Measurements from ENCODE around the gene OSBPL8. TPM values are rescaled to one million over a fixed set of nuclear protein-coding genes. Genes with fewer than 3 reads are reported as not detected.

Gene OSBPL8
- total RNA-seq, 4 donors from 2014 or later = 75.9 to 167 (median 108) TPM

DNA sequence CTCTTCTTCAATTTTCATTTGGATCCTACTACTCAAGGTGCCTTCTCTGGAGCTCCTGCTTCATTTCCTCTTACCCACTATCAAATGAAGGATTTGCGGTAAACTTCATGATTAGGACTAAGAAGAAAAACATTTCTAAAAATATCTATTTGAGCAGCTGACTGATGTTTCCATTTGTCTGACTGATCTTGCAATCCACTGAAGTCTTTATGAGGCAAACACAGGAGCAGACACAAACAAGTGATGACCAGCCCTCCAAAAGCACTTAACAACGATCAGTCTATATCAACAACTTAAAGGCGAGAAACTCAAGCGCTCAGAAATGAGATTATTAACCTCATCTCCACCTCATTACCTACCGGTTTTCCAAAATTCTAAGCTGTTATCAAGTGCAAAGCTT lies 26.2 kb downstream of the OSBPL8 start:
- no peak for TF ChIP-seq POLR2A (IDR thresholded peaks at IDR 0.05)
- TF ChIP-seq, protein P1, sequence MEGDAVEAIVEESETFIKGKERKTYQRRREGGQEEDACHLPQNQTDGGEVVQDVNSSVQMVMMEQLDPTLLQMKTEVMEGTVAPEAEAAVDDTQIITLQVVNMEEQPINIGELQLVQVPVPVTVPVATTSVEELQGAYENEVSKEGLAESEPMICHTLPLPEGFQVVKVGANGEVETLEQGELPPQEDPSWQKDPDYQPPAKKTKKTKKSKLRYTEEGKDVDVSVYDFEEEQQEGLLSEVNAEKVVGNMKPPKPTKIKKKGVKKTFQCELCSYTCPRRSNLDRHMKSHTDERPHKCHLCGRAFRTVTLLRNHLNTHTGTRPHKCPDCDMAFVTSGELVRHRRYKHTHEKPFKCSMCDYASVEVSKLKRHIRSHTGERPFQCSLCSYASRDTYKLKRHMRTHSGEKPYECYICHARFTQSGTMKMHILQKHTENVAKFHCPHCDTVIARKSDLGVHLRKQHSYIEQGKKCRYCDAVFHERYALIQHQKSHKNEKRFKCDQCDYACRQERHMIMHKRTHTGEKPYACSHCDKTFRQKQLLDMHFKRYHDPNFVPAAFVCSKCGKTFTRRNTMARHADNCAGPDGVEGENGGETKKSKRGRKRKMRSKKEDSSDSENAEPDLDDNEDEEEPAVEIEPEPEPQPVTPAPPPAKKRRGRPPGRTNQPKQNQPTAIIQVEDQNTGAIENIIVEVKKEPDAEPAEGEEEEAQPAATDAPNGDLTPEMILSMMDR (IDR thresholded peaks at IDR 0.05) = no peak
- H3K4me3 ChIP-seq (ENCODE audit: low read depth, poor library complexity, severe bottlenecking) = no peak overlapping the region
- DNase-seq (ENCODE audit: low spot score in 2 of 2) = no peak
- WGBS, 2 donors = 82 to 89% methylated on average over 5 of the region's 5 CpGs
- intact Hi-C loops (cut with DNase I; ENCODE audit: low total_unique reads) = no loop called here

DNA sequence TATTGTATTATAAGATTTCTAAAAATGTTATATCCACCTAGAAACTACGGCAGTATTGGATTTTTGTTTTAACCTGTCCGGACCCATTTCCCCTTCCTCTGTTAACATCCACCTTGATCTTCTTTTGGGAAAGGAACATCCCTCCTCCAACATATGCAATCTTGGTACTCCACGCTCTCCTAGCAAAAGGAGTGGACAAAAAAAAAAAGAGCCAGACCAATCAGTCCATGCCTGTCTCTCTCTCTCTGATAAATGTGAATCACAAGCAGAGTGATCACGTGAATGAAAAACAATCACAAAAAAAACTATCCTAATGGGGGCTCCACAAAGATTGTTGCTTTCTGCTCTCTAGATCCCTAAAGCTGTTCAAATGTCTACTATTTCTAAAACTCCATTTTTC lies 27.1 kb downstream of the OSBPL8 start:
- intact Hi-C loops (cut with DNase I; ENCODE audit: low total_unique reads) = no loop called here
- TF ChIP-seq POLR2A (IDR thresholded peaks at IDR 0.05) = no peak
- TF ChIP-seq, protein P1 (IDR thresholded peaks at IDR 0.05) = no peak
- 92 to 96% methylated on average over 4 of the region's 4 CpGs for WGBS, 2 donors
- H3K4me3 ChIP-seq (ENCODE audit: low read depth, poor library complexity, severe bottlenecking) = no peak overlapping the region
- DNase-seq (ENCODE audit: low spot score in 2 of 2) = no peak

DNA sequence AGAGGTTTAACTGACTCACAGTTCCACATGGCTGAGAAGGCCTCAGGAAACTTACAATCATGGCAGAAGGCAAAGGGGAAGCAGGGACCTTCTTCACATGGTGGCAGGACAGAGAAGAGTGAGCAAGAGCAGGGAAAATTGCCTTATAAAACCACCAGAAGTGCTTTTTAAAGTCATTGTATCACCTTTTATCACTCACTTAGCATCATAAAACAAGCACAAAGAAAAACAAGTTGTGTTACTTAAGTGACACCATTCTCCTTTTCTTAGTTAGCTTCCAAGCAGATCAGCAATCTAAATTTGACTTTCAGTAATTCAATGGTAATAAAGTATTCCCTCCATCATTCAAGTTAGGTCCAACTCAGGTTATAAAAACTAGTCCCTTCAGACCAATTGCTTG lies 28.5 kb downstream of the OSBPL8 start:
- intact Hi-C loops (cut with DNase I; ENCODE audit: low total_unique reads) = no loop called here
- no peak for TF ChIP-seq POLR2A (IDR thresholded peaks at IDR 0.05)
- TF ChIP-seq, protein P1 (IDR thresholded peaks at IDR 0.05) = no peak
- H3K4me3 ChIP-seq (ENCODE audit: low read depth, poor library complexity, severe bottlenecking) = no peak overlapping the region
- no peak for DNase-seq (ENCODE audit: low spot score in 2 of 2)

DNA sequence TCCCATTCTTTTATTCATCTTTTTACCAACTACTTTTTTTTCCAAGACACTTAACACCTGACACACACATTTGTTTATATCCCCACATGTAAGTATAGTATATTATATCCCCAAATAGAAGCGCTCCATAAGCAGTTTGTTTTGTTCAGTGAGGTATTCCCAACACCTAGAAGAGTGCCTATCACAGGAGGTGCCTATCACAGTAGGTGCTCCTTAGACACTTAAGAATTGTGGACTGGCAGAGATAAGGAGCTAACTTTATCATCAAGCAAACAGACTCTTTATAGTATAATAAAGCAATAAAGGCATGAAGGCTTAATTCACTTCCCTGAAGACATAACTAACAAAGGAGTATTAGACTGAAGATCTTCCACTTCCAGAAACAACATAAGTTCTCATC lies 29.1 kb downstream of the OSBPL8 start:
- TF ChIP-seq, protein P1 (IDR thresholded peaks at IDR 0.05) = no peak
- no peak for TF ChIP-seq POLR2A (IDR thresholded peaks at IDR 0.05)
- 97% methylated on average over 1 of the region's 1 CpG for WGBS, 2 donors
- intact Hi-C loops (cut with DNase I; ENCODE audit: low total_unique reads) = no loop called here
- H3K4me3 ChIP-seq (ENCODE audit: low read depth, poor library complexity, severe bottlenecking) = no peak overlapping the region
- no peak for DNase-seq (ENCODE audit: low spot score in 2 of 2)

DNA sequence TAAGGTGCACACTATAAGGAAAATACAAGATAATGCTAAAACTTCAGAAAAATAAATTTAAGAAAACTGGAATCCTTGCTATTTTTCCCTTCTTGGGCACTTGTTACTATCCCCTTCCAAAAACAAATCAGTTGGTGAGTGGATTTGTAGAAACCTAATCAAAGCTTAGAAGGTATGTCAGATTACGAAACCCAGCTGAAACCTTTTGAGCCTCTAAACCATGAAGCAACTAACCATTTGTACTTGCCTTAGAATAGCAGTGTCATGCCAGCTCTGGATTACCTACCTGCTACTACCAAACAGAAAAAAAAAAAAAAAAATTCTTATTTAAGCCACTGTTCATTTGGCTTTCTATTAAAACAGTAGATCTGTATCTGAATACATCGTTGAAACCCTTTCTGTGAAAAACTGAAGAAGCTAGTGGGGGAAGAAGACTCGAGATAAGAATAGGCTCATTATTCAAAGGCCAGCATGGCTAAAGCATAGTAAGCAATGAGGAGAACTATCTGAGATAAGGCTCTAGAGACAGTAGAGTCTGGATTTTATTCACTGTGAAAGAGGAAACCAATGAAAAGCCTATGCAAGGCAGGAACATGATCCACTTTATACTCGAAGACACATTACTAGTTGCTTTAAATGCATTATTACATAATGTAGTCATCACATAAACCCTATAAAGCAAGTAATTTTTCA lies 30.2 kb downstream of the OSBPL8 start:
- H3K4me3 ChIP-seq (ENCODE audit: low read depth, poor library complexity, severe bottlenecking) = no peak overlapping the region
- no peak for TF ChIP-seq POLR2A (IDR thresholded peaks at IDR 0.05)
- TF ChIP-seq, protein P1 (IDR thresholded peaks at IDR 0.05) = no peak
- WGBS, 2 donors = 64 to 80% methylated on average over 4 of the region's 4 CpGs
- no peak for DNase-seq (ENCODE audit: low spot score in 2 of 2)
- intact Hi-C loops (cut with DNase I; ENCODE audit: low total_unique reads) = no loop called here

DNA sequence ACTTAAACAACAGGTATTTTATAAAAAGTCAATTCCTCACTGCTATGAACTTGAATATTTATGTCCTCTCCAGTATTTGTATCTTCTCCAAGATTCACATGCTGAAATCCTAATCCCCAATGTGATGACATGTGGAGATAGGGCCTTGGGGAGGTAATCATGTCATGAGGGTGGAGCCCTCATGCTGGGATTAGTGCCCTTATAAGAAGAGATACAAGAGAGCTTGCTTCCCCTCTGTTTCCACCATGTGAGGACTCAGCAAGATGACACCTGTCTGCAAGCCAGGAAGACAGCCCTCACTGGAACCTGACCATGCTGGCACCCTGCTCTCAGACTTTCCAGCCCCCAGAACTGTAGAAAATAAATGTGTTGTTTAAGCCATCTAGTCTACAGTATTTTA lies 36.2 kb downstream of the OSBPL8 start:
- H3K4me3 ChIP-seq (ENCODE audit: low read depth, poor library complexity, severe bottlenecking) = no peak overlapping the region
- intact Hi-C loops (cut with DNase I; ENCODE audit: low total_unique reads) = no loop called here
- TF ChIP-seq, protein P1 (IDR thresholded peaks at IDR 0.05) = no peak
- TF ChIP-seq POLR2A (IDR thresholded peaks at IDR 0.05) = no peak
- no peak for DNase-seq (ENCODE audit: low spot score in 2 of 2)

Measured in lower leg skin (tissue), 4 donors.